ENCODE data around the gene MRC2. TPM values are rescaled to one million over a fixed set of nuclear protein-coding genes. Genes with fewer than 3 reads are reported as not detected.

The MRC2 gene
- total RNA-seq, 1 donor from 2014 or later: 30.7 TPM

GRCh38 chr17:62643496-62643895 is 16.0 kb downstream of the MRC2 start:
- H3K4me1 Mint-ChIP-seq: peaks cover 10% of the 10 kb centered on the region
- no peak for DNase-seq (ENCODE audit: low read depth, low spot score)
- H3K27me3 Mint-ChIP-seq (ENCODE audit: low read depth): no peaks in the 10 kb centered on the region
- no peak overlapping the region for H3K4me3 Mint-ChIP-seq
- no peak for TF ChIP-seq CTCF (conservative IDR thresholded peaks at IDR 0.05)
- no peaks in the 10 kb centered on the region for H3K9me3 Mint-ChIP-seq
- no peak overlapping the region for H3K27ac Mint-ChIP-seq (ENCODE audit: unreplicated experiment)
- no peaks in the 10 kb centered on the region for H3K36me3 Mint-ChIP-seq (ENCODE audit: low read depth)

- TF ChIP-seq CTCF (conservative IDR thresholded peaks at IDR 0.05): no peak
- Mint-ChIP-seq H3K27ac (ENCODE audit: unreplicated experiment) (peak overlapping the region; percentile 13), H3K9me3 (no peaks in the 10 kb centered on the region), H3K36me3 (ENCODE audit: low read depth) (no peaks in the 10 kb centered on the region), H3K4me3 (peak overlapping the region; percentile 80), H3K27me3 (ENCODE audit: low read depth) (no peaks in the 10 kb centered on the region), H3K4me1 (peaks cover 10% of the 10 kb centered on the region)
- no peak for DNase-seq (ENCODE audit: low read depth, low spot score)
Measured at GRCh38 chr17:62644487-62645173, 17.2 kb downstream of the MRC2 start.

GRCh38 chr17:62648251-62648955 is 20.9 kb downstream of the MRC2 start:
- Mint-ChIP-seq H3K9me3 (no peaks in the 10 kb centered on the region), H3K36me3 (ENCODE audit: low read depth) (no peaks in the 10 kb centered on the region), H3K4me3 (no peak overlapping the region), H3K27me3 (ENCODE audit: low read depth) (peaks cover 2% of the 10 kb centered on the region), H3K4me1 (peaks cover 28% of the 10 kb centered on the region), H3K27ac (ENCODE audit: unreplicated experiment) (no peak overlapping the region)
- no peak for DNase-seq (ENCODE audit: low read depth, low spot score)
- no peak for TF ChIP-seq CTCF (conservative IDR thresholded peaks at IDR 0.05)

DNA sequence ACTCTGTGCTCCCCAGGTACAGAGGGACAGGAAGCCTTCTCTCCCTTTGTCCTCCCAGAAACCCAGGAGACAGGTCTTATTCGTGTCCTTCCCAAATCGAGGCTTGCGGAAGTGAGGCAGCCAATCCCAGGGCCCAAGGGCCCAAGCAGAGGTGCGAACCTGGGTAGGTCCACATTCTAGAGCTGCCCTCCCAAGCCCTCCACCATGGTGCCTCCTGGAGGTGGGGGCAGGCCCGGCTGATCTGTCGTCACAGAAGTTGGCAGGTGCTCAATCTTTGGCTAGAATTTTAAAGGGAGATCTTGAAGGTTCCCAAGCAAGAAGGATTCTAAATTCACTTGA is 21.5 kb downstream of the MRC2 start:
- H3K4me1 Mint-ChIP-seq: peaks cover 33% of the 10 kb centered on the region
- no peaks in the 10 kb centered on the region for H3K36me3 Mint-ChIP-seq (ENCODE audit: low read depth)

GRCh38 chr17:62649570-62649969 is 22.1 kb downstream of the MRC2 start:
- H3K27ac Mint-ChIP-seq (ENCODE audit: unreplicated experiment): no peak overlapping the region
- H3K36me3 Mint-ChIP-seq (ENCODE audit: low read depth): no peaks in the 10 kb centered on the region
- no peak for DNase-seq (ENCODE audit: low read depth, low spot score)
- H3K9me3 Mint-ChIP-seq: no peaks in the 10 kb centered on the region
- H3K27me3 Mint-ChIP-seq (ENCODE audit: low read depth): peaks cover 2% of the 10 kb centered on the region
- no peak overlapping the region for H3K4me3 Mint-ChIP-seq
- no peak for TF ChIP-seq CTCF (conservative IDR thresholded peaks at IDR 0.05)
- H3K4me1 Mint-ChIP-seq: peaks cover 34% of the 10 kb centered on the region

More for the DNA sequence above, 21.5 kb downstream of the MRC2 start:
- no peak for DNase-seq (ENCODE audit: low read depth, low spot score)
- no peak overlapping the region for H3K27ac Mint-ChIP-seq (ENCODE audit: unreplicated experiment)
- no peak overlapping the region for H3K4me3 Mint-ChIP-seq
- H3K27me3 Mint-ChIP-seq (ENCODE audit: low read depth): peaks cover 2% of the 10 kb centered on the region
- H3K9me3 Mint-ChIP-seq: no peaks in the 10 kb centered on the region
- TF ChIP-seq CTCF (conservative IDR thresholded peaks at IDR 0.05): no peak
